Testis (tissue), 3 donors: ENCODE results near the gene DLK2. TPM values are rescaled to one million over a fixed set of nuclear protein-coding genes. Genes with fewer than 3 reads are reported as not detected.
"Not testable (repeated sequence)": the region's sequence is repeated elsewhere in the genome, so short reads cannot be mapped to it uniquely, and the experiment has no call there.

Source experiments
- DNase-seq: peaks from one replicate; pipeline ENCODE4 v3.0.0-alpha.2; 2019
- H3K27ac ChIP-seq, 2 donors: fragments of 200-600 bp; sonication (generic); one replicate each; pipeline ENCODE4 v1.5.1; 2019
- H3K27me3 ChIP-seq: fragments of 200-600 bp; sonication (generic); one replicate; pipeline ENCODE4 v1.5.1; 2019
- H3K36me3 ChIP-seq: fragments of 200-600 bp; sonication (generic); one replicate; pipeline ENCODE4 v1.5.1; 2017; ENCODE audit warnings: low read depth; ENCODE audit errors: missing control alignments
- H3K4me1 ChIP-seq: fragments of 200-600 bp; sonication (generic); one replicate; pipeline ENCODE4 v1.5.1; 2019
- H3K4me3 ChIP-seq, 2 donors: fragments of 200-600 bp; sonication (generic); one replicate each; pipeline ENCODE4 v1.5.1; 2017 to 2019
- H3K9me3 ChIP-seq: fragments of 200-600 bp; sonication (generic); one replicate; pipeline ENCODE4 v1.5.1; 2017
- CTCF ChIP-seq, 3 experiments: fragments of 450-650 bp in 2 of 3; fragments of 200-600 bp in 1 of 3; sonication (generic) in 1 of 3; IDR thresholded peaks; one replicate each; pipeline ENCODE4 v1.5.1; 2016 to 2019; ENCODE audit warnings: antibody characterized with exemption in 3 of 3, mild to moderate bottlenecking in 2 of 3, moderate library complexity in 1 of 3
- POLR2A ChIP-seq: fragments of 450-650 bp; IDR thresholded peaks from one replicate; pipeline ENCODE4 v1.6.1; 2017; ENCODE audit warnings: antibody characterized with exemption, mild to moderate bottlenecking, moderate library complexity
- WGBS, 2 donors: methylation state at CpG; one replicate each; pipeline ENCODE4 v1.1.5; 2018; 5-methylcytosine and 5-hydroxymethylcytosine counted together
- intact Hi-C: fragments of 100-400 bp; cut with DNase I; formaldehyde crosslinking; loops from one replicate; pipeline ENCODE4 v1.15.1; 2023; ENCODE audit warnings: low total_unique reads
- polyA plus RNA-seq: library from polyadenylated mRNA; stranded (reverse); fragments of 350-450 nt; fragmentation: Illumina TruSeq; extraction: RNeasy Lipid Tissue Mini Kit (QIAGEN cat#74804); gene quantifications from one replicate; pipeline ENCODE4 v1.2.3, GENCODE V29; 2014; ENCODE audit warnings: low read depth, low replicate concordance; ENCODE audit not compliant: insufficient read depth
- total RNA-seq, 2 donors: library from RNA; depleted of rRNA; stranded (reverse); fragments of >200 nt; gene quantifications; one replicate each; pipeline ENCODE4 v1.2.3, GENCODE V29; 2016

Gene DLK2
- total and polyA plus RNA-seq, 3 donors from 2014 or later = 1.3 to 1.9 (median 1.7) TPM

GRCh38 chr6:43465948-43466347 lies 10.6 kb upstream of the DLK2 start:
- intact Hi-C loops = no loop called here
- H3K4me3 ChIP-seq = no peak overlapping the region

GRCh38 chr6:43464337-43464736 lies 9.0 kb upstream of the DLK2 start:
- TF ChIP-seq POLR2A (no peak), CTCF (IDR thresholded peaks at IDR 0.05) (no peak)
- Histone ChIP-seq H3K27me3 (no peaks in the 10 kb centered on the region), H3K36me3 (no peaks in the 10 kb centered on the region), H3K4me3 (no peak overlapping the region), H3K4me1 (no peaks in the 10 kb centered on the region), H3K9me3 (no peaks in the 10 kb centered on the region), H3K27ac (no peak overlapping the region)
- 89 to 91% methylated on average over 8 of the region's 8 CpGs for WGBS, 2 donors
- intact Hi-C loops = no loop called here
- DNase-seq = no peak

More at GRCh38 chr6:43465948-43466347, 10.6 kb upstream of the DLK2 start:
- no peak for DNase-seq
- Histone ChIP-seq H3K27ac (no peak overlapping the region), H3K36me3 (no peaks in the 10 kb centered on the region), H3K9me3 (no peaks in the 10 kb centered on the region), H3K27me3 (no peaks in the 10 kb centered on the region), H3K4me1 (no peaks in the 10 kb centered on the region)
- no peak for TF ChIP-seq CTCF (IDR thresholded peaks at IDR 0.05)
- TF ChIP-seq POLR2A = no peak
- WGBS, 2 donors = 70 to 78% methylated on average over 2 of the region's 2 CpGs

- DNase-seq = no peak
- 47 to 73% methylated on average over 5 of the region's 5 CpGs for WGBS, 2 donors
- TF ChIP-seq CTCF (IDR thresholded peaks at IDR 0.05) (no peak), POLR2A (no peak)
- no peaks in the 10 kb centered on the region for H3K4me1 ChIP-seq
- intact Hi-C loops = no loop called here
- no peaks in the 10 kb centered on the region for H3K9me3 ChIP-seq
- H3K4me3 ChIP-seq = no peak overlapping the region
- H3K36me3 ChIP-seq = no peaks in the 10 kb centered on the region
- H3K27ac ChIP-seq = no peak overlapping the region
- H3K27me3 ChIP-seq = no peaks in the 10 kb centered on the region
Measured at GRCh38 chr6:43461936-43462335, 6.6 kb upstream of the DLK2 start.

GRCh38 chr6:43460032-43460431 lies 4.7 kb upstream of the DLK2 start:
- WGBS, 2 donors = 77 to 83% methylated on average over 4 of the region's 4 CpGs
- H3K27me3 ChIP-seq = no peaks in the 10 kb centered on the region
- H3K27ac ChIP-seq = no peak overlapping the region
- H3K4me1 ChIP-seq = no peaks in the 10 kb centered on the region
- no peaks in the 10 kb centered on the region for H3K36me3 ChIP-seq
- H3K9me3 ChIP-seq = no peaks in the 10 kb centered on the region
- intact Hi-C loops = no loop called here
- DNase-seq = no peak
- TF ChIP-seq POLR2A (no peak), CTCF (IDR thresholded peaks at IDR 0.05) (no peak)
- no peak overlapping the region for H3K4me3 ChIP-seq

GRCh38 chr6:43459535-43459934 lies 4.2 kb upstream of the DLK2 start:
- DNase-seq = no peak
- WGBS, 2 donors = 56 to 78% methylated on average over 1 of the region's 1 CpG
- no peak overlapping the region for H3K27ac ChIP-seq
- intact Hi-C loops = loop anchor here (10.0 kb wide), 1 partner anchor 45 kb away; no protein-coding TSS in a partner anchor
- no peaks in the 10 kb centered on the region for H3K36me3 ChIP-seq
- no peak for TF ChIP-seq POLR2A
- no peak for TF ChIP-seq CTCF (IDR thresholded peaks at IDR 0.05)
- H3K9me3 ChIP-seq = no peaks in the 10 kb centered on the region
- no peak overlapping the region for H3K4me3 ChIP-seq
- H3K4me1 ChIP-seq = no peaks in the 10 kb centered on the region
- no peaks in the 10 kb centered on the region for H3K27me3 ChIP-seq

- 76 to 81% methylated on average over 15 of the region's 15 CpGs for WGBS, 2 donors
Measured at GRCh38 chr6:43458154-43458553, 2.8 kb upstream of the DLK2 start.

More at GRCh38 chr6:43458154-43458553, 2.8 kb upstream of the DLK2 start:
- not testable (repeated sequence) for H3K4me1 ChIP-seq, DNase-seq, H3K9me3 ChIP-seq, H3K27ac ChIP-seq, H3K27me3 ChIP-seq, H3K36me3 ChIP-seq, H3K4me3 ChIP-seq
- intact Hi-C loops = loop anchor here (10.0 kb wide), 1 partner anchor 47 kb away; no protein-coding TSS in a partner anchor
